Measurements from ENCODE around the gene RFC3.

The RFC3 gene

GRCh38 chr13:33882804-33883203 lies 64.9 kb downstream of the RFC3 start:
- Histone ChIP-seq H3K4me3 (replicated peaks; ENCODE audit: insufficient read depth, low read length) (no peak overlapping the region), H3K27ac (replicated peaks) (no peak overlapping the region), H3K27me3 (ENCODE audit: insufficient read depth, poor library complexity, severe bottlenecking) (no peaks in the 10 kb centered on the region)
- DNase-seq (ENCODE audit: low read depth in 1 of 2, low spot score in 1 of 2) = no peak
- TF ChIP-seq CTCF (IDR thresholded peaks at IDR 0.05; ENCODE audit: insufficient read depth, low read length) = no peak
- TF ChIP-seq REST (IDR thresholded peaks at IDR 0.05; ENCODE audit: insufficient replicate concordance, low read depth) = no peak
- TF ChIP-seq POLR2AphosphoS5 (IDR thresholded peaks at IDR 0.05; ENCODE audit: low read depth) = no peak
- no peak for TF ChIP-seq SPI1 (IDR thresholded peaks at IDR 0.05; ENCODE audit: borderline replicate concordance, low read depth)
- no peak for TF ChIP-seq GABPA (IDR thresholded peaks at IDR 0.05; ENCODE audit: low read depth)

GRCh38 chr13:33884531-33885220 lies 66.7 kb downstream of the RFC3 start:
- Histone ChIP-seq H3K4me3 (replicated peaks; ENCODE audit: insufficient read depth, low read length) (no peak overlapping the region), H3K27me3 (ENCODE audit: insufficient read depth, poor library complexity, severe bottlenecking) (no peaks in the 10 kb centered on the region), H3K27ac (replicated peaks) (no peak overlapping the region)
- TF ChIP-seq CTCF (IDR thresholded peaks at IDR 0.05; ENCODE audit: insufficient read depth, low read length) = no peak
- no peak for TF ChIP-seq GABPA (IDR thresholded peaks at IDR 0.05; ENCODE audit: low read depth)
- TF ChIP-seq REST (IDR thresholded peaks at IDR 0.05; ENCODE audit: insufficient replicate concordance, low read depth) = no peak
- no peak for TF ChIP-seq SPI1 (IDR thresholded peaks at IDR 0.05; ENCODE audit: borderline replicate concordance, low read depth)
- TF ChIP-seq POLR2AphosphoS5 (IDR thresholded peaks at IDR 0.05; ENCODE audit: low read depth) = no peak
- DNase-seq (ENCODE audit: low read depth in 1 of 2, low spot score in 1 of 2) = no peak
